ENCODE measurements around the gene SPOP.
A peak's percentile ranks its signal among the peaks of the same experiment; 100 is the strongest.
"Not testable (repeated sequence)": the region's sequence is repeated elsewhere in the genome, so short reads cannot be mapped to it uniquely, and the experiment has no call there.

The SPOP gene

DNA sequence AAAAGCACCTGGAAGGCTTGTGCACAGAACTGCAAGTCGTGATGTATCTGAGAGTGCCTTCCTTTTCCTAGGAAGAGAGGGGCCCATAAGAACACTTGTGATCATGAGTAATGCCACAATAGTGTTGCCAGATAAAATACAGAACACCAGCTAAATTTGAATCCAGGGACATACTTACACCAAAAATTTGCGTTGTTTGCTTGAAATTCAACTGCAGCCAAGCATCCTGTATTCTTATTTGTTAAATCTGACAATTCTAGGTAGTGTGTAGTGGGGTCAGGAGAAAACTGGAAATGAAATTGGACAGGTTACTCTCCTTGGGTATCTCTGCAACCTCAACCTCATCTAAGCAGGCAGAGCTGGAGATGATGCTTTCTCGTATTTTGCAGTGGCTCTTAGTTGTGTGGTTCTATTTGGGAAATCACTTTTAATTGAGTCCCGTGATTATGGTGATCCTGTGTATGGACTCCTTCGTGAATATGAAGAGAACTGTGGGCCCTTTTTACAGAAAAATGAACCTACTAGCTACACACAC lies 17.9 kb upstream of the SPOP start:
- no peak for DNase-seq

DNA sequence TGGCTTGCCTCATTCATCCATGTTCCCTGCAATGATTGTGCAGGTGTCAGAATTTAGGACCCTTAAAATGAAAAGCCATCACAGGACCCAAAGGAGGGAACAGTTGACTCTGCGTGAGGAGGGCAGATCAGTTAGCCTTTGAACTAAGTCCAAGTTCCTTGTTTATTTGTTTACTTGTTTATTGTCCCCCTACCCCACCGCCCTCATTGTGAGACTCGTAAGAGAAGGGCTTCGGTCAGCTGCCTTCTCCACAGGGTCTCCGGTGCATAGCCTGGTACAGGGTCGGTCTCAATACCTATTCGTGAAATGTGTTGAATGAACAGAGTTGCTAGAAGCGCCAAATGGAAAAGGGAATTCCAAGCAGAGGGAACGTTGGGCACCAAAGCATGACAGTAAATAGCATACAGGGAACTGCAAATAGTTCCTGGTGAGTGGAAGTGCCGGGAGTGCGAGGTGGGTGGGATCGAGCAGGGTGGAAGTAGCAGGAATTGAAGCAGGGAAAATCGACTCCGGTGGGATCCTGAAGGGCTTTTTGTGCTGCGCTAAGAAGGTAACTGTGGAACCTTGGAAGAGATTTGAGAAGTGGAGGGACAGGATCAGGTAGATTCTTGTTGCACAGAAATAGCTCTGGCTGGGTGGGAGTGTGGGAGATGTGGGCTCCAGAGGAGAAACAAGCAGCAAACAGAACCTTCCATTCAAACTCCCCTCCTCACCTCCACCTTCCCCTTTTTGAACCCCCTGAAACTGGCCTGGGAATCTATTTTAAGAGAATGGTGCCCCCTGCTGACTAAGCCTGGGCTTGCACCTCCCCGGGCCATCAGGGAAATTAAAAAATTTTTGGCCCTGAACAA lies 17.2 kb upstream of the SPOP start:
- peak; percentile 31 for DNase-seq

GRCh38 chr17:49692751-49693150 lies 14.9 kb upstream of the SPOP start:
- no peak for DNase-seq

- no peak for DNase-seq
Measured at GRCh38 chr17:49691677-49692191, 13.8 kb upstream of the SPOP start.

GRCh38 chr17:49691086-49691676 lies 13.3 kb upstream of the SPOP start:
- DNase-seq = no peak

DNA sequence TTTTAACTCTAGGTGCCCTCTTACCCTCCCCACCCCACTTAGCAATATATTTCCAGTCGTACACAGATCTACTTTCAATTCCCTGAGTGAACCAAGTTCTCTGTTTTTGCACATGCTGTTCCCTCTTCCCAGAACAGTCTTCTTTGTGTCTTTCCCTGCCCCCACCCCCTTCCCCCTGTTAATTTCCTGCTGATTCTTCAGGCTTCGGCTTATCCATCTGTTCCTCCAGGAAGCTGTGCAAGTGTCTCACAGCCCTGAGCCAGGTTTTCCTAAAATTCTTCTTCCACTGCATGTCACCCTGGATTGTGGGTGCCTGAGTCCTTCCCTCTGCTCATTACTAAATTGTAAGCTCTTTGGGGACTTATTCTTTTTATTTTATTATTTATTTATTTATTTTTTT lies 12.4 kb upstream of the SPOP start:
- DNase-seq = peak; percentile 9

DNA sequence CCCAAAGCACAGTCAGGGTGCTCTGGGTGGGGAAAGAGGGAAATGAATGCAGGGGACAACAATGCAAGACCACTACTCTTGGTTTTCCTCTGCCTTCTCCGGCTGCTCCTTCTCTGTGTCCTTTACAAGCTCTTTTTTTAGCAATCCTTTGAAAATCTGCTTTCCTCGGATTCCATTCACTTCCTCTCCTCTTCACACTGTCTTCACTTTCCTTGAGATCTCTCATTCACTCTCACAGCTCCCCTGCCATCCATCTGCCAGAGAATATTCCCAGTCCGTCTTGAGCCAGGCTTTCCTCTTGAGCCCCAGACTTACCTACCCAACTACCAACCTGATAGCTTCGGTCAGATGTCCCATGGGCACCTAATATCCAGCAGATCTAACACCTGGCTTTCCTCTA lies 11.0 kb upstream of the SPOP start:
- no peak for DNase-seq

- DNase-seq = no peak
Measured at GRCh38 chr17:49687878-49688491, 10.1 kb upstream of the SPOP start.

DNA sequence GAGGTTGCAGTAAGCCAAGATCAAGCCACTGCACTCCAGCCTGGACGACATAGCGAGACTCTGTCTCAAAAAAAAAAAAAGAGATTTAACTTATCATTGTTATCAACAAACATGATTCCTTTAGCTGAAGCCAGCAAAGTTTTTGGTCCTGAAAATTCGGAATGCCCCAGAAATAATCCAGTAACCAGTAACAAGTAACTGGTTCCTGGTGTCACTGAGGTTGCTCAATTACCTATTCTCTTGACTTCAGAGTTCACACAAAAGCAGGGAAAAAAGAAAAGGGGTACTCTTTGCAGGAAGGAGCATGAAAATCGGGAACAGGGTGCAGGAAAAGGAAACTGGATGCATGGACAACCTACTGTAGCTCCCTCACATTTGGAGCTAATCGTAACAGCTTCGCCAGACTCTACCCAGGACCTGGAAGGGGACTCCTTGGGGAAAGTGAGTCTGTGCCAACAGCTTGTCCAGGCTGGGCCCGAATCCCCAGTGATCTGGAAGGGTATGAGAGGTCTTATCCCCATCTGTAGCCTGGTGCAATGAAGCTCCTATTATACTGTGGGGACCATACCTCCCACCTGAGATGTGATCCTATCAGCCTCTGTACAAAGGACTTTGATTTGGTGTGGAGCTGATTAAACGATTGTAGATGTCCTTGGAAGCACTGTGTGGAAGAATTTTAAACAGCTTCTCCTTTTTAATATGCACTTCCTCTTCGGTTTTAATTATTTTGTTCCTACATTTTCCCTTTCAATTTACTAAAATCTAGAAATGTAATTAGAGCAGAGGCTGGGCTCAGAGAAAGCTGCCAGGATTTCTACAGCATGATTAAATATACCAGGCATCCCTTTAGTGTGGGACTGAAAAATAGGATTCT lies 3.4 kb upstream of the SPOP start:
- peak; percentile 53 for DNase-seq

GRCh38 chr17:49680314-49680713 lies 2.4 kb upstream of the SPOP start:
- DNase-seq = peak; percentile 90

DNA sequence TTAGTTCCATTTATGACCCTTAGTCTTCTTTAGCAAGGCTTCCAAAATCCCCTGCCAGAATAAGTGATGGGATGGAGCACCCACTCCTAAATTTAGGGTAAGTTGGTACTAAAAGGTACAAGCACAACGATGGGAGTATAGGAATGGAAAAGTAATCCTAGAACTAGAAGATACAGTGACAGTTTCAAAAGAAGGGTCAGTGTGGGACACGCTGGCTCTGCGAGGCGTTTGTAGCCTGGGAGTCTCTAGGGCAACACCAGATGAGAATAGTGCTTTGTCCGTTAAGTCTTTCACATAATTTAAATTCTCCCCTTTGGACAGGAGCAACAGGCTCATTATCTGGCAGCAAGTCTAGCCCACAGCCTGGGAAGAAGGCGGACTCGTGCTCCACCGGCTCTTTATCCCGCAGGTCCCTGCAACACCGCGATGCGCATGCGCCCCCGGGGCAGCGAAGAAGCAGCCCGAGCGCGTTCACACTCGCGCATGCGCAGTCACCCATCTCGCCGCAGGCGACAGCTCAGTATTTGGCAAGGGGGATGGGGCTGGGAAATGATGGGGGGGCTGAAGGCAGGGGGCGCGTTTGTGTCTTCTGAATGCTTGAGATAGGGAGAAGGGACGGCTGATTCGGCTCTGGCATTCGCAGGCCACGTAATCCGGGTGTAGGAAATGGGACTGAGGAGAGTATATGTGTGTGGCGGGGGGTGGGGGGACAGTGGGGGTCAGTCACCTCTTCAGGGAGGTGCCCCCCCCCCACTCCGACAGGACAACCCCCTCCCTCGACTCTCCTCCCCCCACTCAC lies 564 bp downstream of the SPOP start:
- DNase-seq = peak; percentile 90

GRCh38 chr17:49676276-49676868 lies 1.5 kb downstream of the SPOP start:
- no peak for DNase-seq

DNA sequence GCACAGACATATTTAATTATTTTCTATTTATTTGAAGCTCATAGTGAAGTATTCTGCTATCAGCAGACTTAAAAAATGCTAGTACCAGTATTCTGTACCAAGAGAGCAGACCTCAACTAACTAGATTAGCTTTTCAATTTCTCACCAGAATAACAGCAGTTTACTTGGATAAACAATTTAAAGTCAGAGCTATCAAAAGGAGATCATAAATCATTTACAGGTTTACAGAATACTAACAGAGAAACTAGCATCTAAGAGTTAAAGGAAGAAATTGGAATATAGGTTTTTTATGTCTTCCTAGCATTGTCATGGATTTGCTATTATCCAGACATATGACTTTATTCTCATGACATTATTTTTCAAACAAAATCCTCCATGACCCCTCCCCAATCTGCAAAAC lies 3.4 kb downstream of the SPOP start:
- no peak for DNase-seq

DNA sequence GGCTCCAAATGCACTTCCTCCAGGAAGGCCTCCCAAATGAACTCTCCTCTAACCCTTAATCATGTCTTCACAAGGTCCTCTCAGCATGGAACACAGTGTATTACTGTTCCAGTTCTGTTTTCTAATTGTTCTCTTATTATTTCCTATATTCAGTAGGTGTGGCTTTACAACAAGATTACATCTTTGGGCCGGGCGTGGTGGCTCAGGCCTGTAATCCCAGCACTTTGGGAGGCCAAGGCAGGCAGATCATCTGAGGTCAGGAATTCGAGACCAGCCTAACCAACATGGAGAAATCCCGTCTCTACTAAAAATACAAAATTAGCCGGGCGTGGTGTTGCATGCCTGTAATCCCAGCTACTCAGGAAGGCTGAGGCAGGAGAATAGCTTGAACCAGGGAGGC lies 4.2 kb downstream of the SPOP start:
- DNase-seq = not testable (repeated sequence)

GRCh38 chr17:49670641-49671040 lies 7.3 kb downstream of the SPOP start:
- no peak for DNase-seq

- no peak for DNase-seq
Measured at GRCh38 chr17:49670002-49670401, 7.9 kb downstream of the SPOP start.

DNA sequence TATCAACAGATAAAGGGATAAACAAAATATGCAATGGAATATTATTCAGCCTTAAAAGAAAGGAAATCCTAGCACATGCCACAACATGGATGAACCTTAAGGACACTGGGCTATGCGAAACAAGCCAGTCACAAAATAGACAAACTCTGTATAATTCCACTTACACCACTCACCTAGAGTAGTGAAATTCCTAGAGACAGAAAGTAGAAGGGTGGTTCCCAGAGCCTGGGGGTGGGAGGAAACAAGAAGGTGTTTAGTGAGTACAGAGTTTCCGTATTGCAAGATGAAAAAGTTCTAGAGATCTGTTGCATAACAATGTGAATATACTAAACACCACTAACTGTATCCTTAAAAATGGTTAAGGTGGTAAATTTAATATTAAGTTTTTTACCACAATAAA lies 10.0 kb downstream of the SPOP start:
- no peak for DNase-seq

DNA sequence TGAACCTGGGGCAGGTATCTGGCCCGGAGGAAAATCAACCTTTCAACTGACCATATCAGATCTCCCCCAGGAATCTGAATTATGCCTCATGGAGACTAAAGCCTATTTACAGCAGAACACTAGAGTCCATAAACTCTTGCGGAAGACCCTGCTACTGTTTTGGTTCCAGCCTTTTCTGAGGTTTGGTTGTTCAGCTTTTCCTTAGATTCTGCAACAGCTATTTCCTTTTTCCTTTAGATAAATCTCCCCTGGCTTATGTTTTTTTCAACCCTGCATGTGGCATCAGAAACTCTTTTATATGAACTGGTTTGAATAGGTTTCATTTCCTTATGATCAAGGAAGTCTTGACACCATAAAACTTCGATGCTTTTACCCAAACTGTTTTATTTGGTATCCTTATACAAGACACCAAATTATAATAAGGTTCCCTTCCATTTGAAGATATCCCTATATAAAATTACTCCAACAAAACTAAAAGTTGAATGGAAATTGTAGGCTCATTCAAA lies 13.1 kb downstream of the SPOP start:
- DNase-seq = no peak

GRCh38 chr17:49659661-49660382 lies 18.1 kb downstream of the SPOP start:
- no peak for DNase-seq

- no peak for DNase-seq
Measured at GRCh38 chr17:49656247-49656646, 21.6 kb downstream of the SPOP start.

- DNase-seq = no peak
Measured at GRCh38 chr17:49647256-49647585, 30.7 kb downstream of the SPOP start.
